Measurements from ENCODE around the gene KLF7. TPM values are rescaled to one million over a fixed set of nuclear protein-coding genes. Genes with fewer than 3 reads are reported as not detected.

Gene KLF7
- total RNA-seq, 4 donors from 2014 or later: 25.8 to 55.3 (median 37.1) TPM

- DNase-seq (ENCODE audit: low spot score in 2 of 2): no peak
Observed at GRCh38 chr2:207109768-207110167, 56.0 kb downstream of the KLF7 start.

DNA sequence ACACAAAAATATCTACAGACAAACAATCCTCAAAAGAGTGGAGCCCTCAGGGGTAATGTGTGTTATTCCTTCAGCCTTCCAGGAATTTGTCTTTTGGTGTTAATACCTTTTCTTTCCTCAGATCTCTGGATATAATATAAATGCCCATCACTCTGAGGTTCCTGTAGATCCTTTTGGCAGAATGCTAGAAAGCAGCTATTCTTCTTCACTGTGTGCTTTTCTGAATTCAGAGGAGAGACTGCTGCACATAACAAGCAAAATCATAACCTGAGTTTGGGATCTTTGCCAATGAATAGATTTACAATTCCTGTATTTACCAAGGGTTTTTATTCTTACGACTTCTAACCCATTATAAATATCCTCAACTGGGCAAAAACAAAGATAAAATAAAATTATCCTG lies 57.3 kb downstream of the KLF7 start:
- H3K27me3 ChIP-seq: no peaks in the 10 kb centered on the region
- H3K4me3 ChIP-seq: no peak overlapping the region
- H3K4me1 ChIP-seq: peaks cover 0 to 45% (median 0%) of the 10 kb centered on the region in 4 donors
- DNase-seq (ENCODE audit: low spot score in 2 of 2): no peak
- no peak overlapping the region for H3K27ac ChIP-seq
- no peaks in the 10 kb centered on the region for H3K9me3 ChIP-seq
- peaks cover 0 to 47% (median 0%) of the 10 kb centered on the region in 3 donors for H3K36me3 ChIP-seq
- TF ChIP-seq EP300 (IDR thresholded peaks at IDR 0.05) (no peak), CTCF (IDR thresholded peaks at IDR 0.05) (no peak), POLR2A (IDR thresholded peaks at IDR 0.05) (no peak)
- 63 to 66% methylated on average over 1 of the region's 1 CpG for WGBS, 2 donors

More at GRCh38 chr2:207109768-207110167, 56.0 kb downstream of the KLF7 start:
- peaks cover 0 to 44% (median 0%) of the 10 kb centered on the region in 3 donors for H3K36me3 ChIP-seq
- no peak overlapping the region for H3K27ac ChIP-seq
- WGBS, 2 donors: 66 to 67% methylated on average over 5 of the region's 5 CpGs
- no peaks in the 10 kb centered on the region for H3K27me3 ChIP-seq
- peaks cover 0 to 50% (median 0%) of the 10 kb centered on the region in 4 donors for H3K4me1 ChIP-seq
- H3K9me3 ChIP-seq: no peaks in the 10 kb centered on the region
- TF ChIP-seq CTCF (IDR thresholded peaks at IDR 0.05) (no peak), EP300 (IDR thresholded peaks at IDR 0.05) (no peak), POLR2A (IDR thresholded peaks at IDR 0.05) (no peak)
- H3K4me3 ChIP-seq: no peak overlapping the region

GRCh38 chr2:207107551-207107950 lies 58.2 kb downstream of the KLF7 start:
- Histone ChIP-seq H3K27me3 (no peaks in the 10 kb centered on the region), H3K36me3 (peaks cover 0 to 48% (median 0%) of the 10 kb centered on the region in 3 donors), H3K27ac (no peak overlapping the region), H3K9me3 (no peaks in the 10 kb centered on the region), H3K4me1 (peaks cover 0 to 45% (median 0%) of the 10 kb centered on the region in 4 donors), H3K4me3 (no peak overlapping the region)
- no peak for DNase-seq (ENCODE audit: low spot score in 2 of 2)
- TF ChIP-seq POLR2A (IDR thresholded peaks at IDR 0.05) (no peak), EP300 (IDR thresholded peaks at IDR 0.05) (no peak), CTCF (IDR thresholded peaks at IDR 0.05) (no peak)
- WGBS, 2 donors: 65 to 79% methylated on average over 12 of the region's 12 CpGs

DNA sequence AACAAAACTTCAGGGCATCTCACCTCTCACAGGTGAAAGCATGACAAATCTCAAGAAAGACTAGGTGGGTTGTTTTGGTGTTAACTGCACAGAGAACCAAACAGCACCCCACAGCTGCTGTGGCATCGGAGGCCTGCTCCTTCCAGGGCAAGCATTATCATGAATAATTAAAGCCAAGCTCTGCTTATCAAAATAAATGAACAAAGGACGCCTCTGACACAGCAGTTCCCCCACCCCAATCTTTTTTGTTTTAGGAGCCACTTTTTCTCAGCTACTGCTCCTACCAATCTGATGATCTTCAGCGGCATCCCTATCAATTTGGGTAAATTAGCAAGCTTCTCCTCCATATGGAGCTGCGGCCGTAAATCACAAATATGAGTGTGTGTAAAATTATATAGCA lies 58.6 kb downstream of the KLF7 start:
- Histone ChIP-seq H3K27ac (no peak overlapping the region), H3K4me1 (peaks cover 0 to 49% (median 0%) of the 10 kb centered on the region in 4 donors), H3K36me3 (peaks cover 0 to 44% (median 0%) of the 10 kb centered on the region in 3 donors), H3K27me3 (no peaks in the 10 kb centered on the region), H3K4me3 (no peak overlapping the region), H3K9me3 (no peaks in the 10 kb centered on the region)
- TF ChIP-seq POLR2A (IDR thresholded peaks at IDR 0.05) (no peak), EP300 (IDR thresholded peaks at IDR 0.05) (no peak), CTCF (IDR thresholded peaks at IDR 0.05) (no peak)
- WGBS, 2 donors: 86% methylated on average over 5 of the region's 5 CpGs
- no peak for DNase-seq (ENCODE audit: low spot score in 2 of 2)

DNA sequence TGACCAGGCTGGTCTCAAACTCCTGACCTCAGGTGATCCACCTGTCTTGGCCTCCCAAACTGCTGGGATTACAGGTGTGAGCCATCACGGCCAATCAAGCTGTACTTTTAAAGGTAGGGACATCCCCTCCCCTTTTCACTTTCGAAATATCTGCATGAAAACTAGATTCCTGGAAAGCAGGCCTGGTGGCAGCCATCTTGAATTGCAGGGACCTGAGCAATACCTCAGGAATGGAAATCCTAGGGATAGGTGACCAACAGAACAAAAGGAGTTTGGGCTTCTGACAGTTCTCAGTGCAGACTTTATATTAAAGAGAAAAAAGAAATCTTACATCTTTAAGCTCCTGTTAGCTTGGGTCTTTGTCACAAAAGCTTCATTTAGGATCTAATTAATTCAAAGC lies 62.6 kb downstream of the KLF7 start:
- H3K36me3 ChIP-seq: peaks cover 0 to 25% (median 0%) of the 10 kb centered on the region in 3 donors

GRCh38 chr2:207101984-207102383 lies 63.8 kb downstream of the KLF7 start:
- H3K4me1 ChIP-seq: peaks cover 0 to 34% (median 0%) of the 10 kb centered on the region in 4 donors
- WGBS, 2 donors: 43 to 56% methylated on average over 1 of the region's 1 CpG
- no peak for DNase-seq (ENCODE audit: low spot score in 2 of 2)
- no peak overlapping the region for H3K27ac ChIP-seq
- peaks cover 0 to 18% (median 0%) of the 10 kb centered on the region in 3 donors for H3K36me3 ChIP-seq
- TF ChIP-seq EP300 (IDR thresholded peaks at IDR 0.05): no peak
- no peak for TF ChIP-seq POLR2A (IDR thresholded peaks at IDR 0.05)
- TF ChIP-seq CTCF (IDR thresholded peaks at IDR 0.05): no peak
- no peak overlapping the region for H3K4me3 ChIP-seq
- no peaks in the 10 kb centered on the region for H3K9me3 ChIP-seq
- H3K27me3 ChIP-seq: no peaks in the 10 kb centered on the region

More for the DNA sequence above, 62.6 kb downstream of the KLF7 start:
- H3K9me3 ChIP-seq: no peaks in the 10 kb centered on the region
- DNase-seq (ENCODE audit: low spot score in 2 of 2): no peak
- TF ChIP-seq EP300 (IDR thresholded peaks at IDR 0.05): no peak
- H3K27ac ChIP-seq: no peak overlapping the region
- H3K4me3 ChIP-seq: no peak overlapping the region
- WGBS, 2 donors: 97 to 100% methylated on average over 2 of the region's 2 CpGs
- H3K4me1 ChIP-seq: peaks cover 0 to 36% (median 0%) of the 10 kb centered on the region in 4 donors
- no peaks in the 10 kb centered on the region for H3K27me3 ChIP-seq
